ENCODE measurements around the gene EFS.

The EFS gene

GRCh38 chr14:23306412-23307145 lies 58.4 kb downstream of the EFS start, which contains the start of gene BCL2L2 (continued):
- peak; percentile 32; the same call in 1 of the 2 replicates for TF ChIP-seq ZNF518A (tag by site-specific recombination; conservative IDR thresholded peaks at IDR 0.05; ENCODE audit: low read depth)
- TF ChIP-seq ZNF140 (tag by site-specific recombination; IDR thresholded peaks at IDR 0.05): no peak
- no peak for TF ChIP-seq ZNF555 (tag by site-specific recombination; conservative IDR thresholded peaks at IDR 0.05)
- no peak for TF ChIP-seq REPIN1 (tag by site-specific recombination; IDR thresholded peaks at IDR 0.05; ENCODE audit: low read depth)
- no peak for TF ChIP-seq ZNF23 (tag by site-specific recombination; IDR thresholded peaks at IDR 0.05; ENCODE audit: borderline replicate concordance)
- TF ChIP-seq, protein P1, sequence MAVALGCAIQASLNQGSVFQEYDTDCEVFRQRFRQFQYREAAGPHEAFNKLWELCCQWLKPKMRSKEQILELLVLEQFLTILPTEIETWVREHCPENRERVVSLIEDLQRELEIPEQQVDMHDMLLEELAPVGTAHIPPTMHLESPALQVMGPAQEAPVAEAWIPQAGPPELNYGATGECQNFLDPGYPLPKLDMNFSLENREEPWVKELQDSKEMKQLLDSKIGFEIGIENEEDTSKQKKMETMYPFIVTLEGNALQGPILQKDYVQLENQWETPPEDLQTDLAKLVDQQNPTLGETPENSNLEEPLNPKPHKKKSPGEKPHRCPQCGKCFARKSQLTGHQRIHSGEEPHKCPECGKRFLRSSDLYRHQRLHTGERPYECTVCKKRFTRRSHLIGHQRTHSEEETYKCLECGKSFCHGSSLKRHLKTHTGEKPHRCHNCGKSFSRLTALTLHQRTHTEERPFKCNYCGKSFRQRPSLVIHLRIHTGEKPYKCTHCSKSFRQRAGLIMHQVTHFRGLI (tag by site-specific recombination; IDR thresholded peaks at IDR 0.05): 0 out of 2 replicates have a peak, but pooled peaks have one; percentile 19
- TF ChIP-seq KLF9 (tag by site-specific recombination; IDR thresholded peaks at IDR 0.05; ENCODE audit: low read depth): peak; percentile 92
- TF ChIP-seq HOXA7 (CRISPR knock-in tag; IDR thresholded peaks at IDR 0.05; ENCODE audit: borderline replicate concordance): no peak
- TF ChIP-seq ZNF302 (tag by site-specific recombination; IDR thresholded peaks at IDR 0.05; ENCODE audit: low read depth): no peak
- no peak for TF ChIP-seq ZNF510 (tag by site-specific recombination; IDR thresholded peaks at IDR 0.05; ENCODE audit: insufficient replicate concordance)
- TF ChIP-seq ZNF24 (tag by site-specific recombination; IDR thresholded peaks at IDR 0.05): 0 out of 2 replicates have a peak, but pooled peaks have one; percentile 34
- peak; percentile 98 for TF ChIP-seq ZFP69B (tag by site-specific recombination; IDR thresholded peaks at IDR 0.05)
- no peak for TF ChIP-seq ZNF777 (tag by site-specific recombination; IDR thresholded peaks at IDR 0.05; ENCODE audit: borderline replicate concordance)
- no peak for TF ChIP-seq ZNF548 (tag by site-specific recombination; IDR thresholded peaks at IDR 0.05)
- peak; percentile 42; the same call in 1 of the 2 replicates for TF ChIP-seq FEZF1 (tag by site-specific recombination; IDR thresholded peaks at IDR 0.05)
- TF ChIP-seq ZNF311 (tag by site-specific recombination; IDR thresholded peaks at IDR 0.05; ENCODE audit: borderline replicate concordance): no peak
- no peak for TF ChIP-seq ZNF664 (tag by site-specific recombination; IDR thresholded peaks at IDR 0.05)
- no peak for TF ChIP-seq ZNF266 (tag by site-specific recombination; IDR thresholded peaks at IDR 0.05; ENCODE audit: low read depth)
- TF ChIP-seq, protein P2, sequence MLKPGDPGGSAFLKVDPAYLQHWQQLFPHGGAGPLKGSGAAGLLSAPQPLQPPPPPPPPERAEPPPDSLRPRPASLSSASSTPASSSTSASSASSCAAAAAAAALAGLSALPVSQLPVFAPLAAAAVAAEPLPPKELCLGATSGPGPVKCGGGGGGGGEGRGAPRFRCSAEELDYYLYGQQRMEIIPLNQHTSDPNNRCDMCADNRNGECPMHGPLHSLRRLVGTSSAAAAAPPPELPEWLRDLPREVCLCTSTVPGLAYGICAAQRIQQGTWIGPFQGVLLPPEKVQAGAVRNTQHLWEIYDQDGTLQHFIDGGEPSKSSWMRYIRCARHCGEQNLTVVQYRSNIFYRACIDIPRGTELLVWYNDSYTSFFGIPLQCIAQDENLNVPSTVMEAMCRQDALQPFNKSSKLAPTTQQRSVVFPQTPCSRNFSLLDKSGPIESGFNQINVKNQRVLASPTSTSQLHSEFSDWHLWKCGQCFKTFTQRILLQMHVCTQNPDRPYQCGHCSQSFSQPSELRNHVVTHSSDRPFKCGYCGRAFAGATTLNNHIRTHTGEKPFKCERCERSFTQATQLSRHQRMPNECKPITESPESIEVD (tag by site-specific recombination; IDR thresholded peaks at IDR 0.05): no peak
- TF ChIP-seq ZNF169 (tag by site-specific recombination; IDR thresholded peaks at IDR 0.05): no peak
- no peak for TF ChIP-seq ZNF157 (tag by site-specific recombination; IDR thresholded peaks at IDR 0.05)
- peak; percentile 84; the same call in 1 of the 2 replicates for TF ChIP-seq KLF7 (tag by site-specific recombination; IDR thresholded peaks at IDR 0.05; ENCODE audit: borderline replicate concordance)
- TF ChIP-seq MEIS1 (CRISPR knock-in tag; IDR thresholded peaks at IDR 0.05; ENCODE audit: borderline replicate concordance): no peak
- TF ChIP-seq BCL11A (tag by site-specific recombination; IDR thresholded peaks at IDR 0.05; ENCODE audit: low read depth): 0 out of 2 replicates have a peak, but pooled peaks have one; percentile 41
- no peak for TF ChIP-seq ZNF18 (tag by site-specific recombination; IDR thresholded peaks at IDR 0.05)
- TF ChIP-seq, protein P3, sequence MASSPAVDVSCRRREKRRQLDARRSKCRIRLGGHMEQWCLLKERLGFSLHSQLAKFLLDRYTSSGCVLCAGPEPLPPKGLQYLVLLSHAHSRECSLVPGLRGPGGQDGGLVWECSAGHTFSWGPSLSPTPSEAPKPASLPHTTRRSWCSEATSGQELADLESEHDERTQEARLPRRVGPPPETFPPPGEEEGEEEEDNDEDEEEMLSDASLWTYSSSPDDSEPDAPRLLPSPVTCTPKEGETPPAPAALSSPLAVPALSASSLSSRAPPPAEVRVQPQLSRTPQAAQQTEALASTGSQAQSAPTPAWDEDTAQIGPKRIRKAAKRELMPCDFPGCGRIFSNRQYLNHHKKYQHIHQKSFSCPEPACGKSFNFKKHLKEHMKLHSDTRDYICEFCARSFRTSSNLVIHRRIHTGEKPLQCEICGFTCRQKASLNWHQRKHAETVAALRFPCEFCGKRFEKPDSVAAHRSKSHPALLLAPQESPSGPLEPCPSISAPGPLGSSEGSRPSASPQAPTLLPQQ (tag by site-specific recombination; IDR thresholded peaks at IDR 0.05): peak; percentile 99
- peak; percentile 91 for TF ChIP-seq ZXDB (tag by site-specific recombination; IDR thresholded peaks at IDR 0.05)
- TF ChIP-seq ZBTB21 (tag by site-specific recombination; IDR thresholded peaks at IDR 0.05): peak; percentile 29; the same call in 1 of the 2 replicates
- TF ChIP-seq ZNF146 (tag by site-specific recombination; IDR thresholded peaks at IDR 0.05): no peak
